NB4 (cell line): Measurements from ENCODE around the gene DLG2.

Experiments used
- CTCF ChIP-seq: IDR thresholded peaks from one replicate; pipeline ENCODE4 v1.5.1; 2012; ENCODE audit warnings: low read depth, low read length
- POLR2A ChIP-seq: IDR thresholded peaks from 2 replicates; pipeline ENCODE4 v1.6.1; 2011; ENCODE audit warnings: mild to moderate bottlenecking; ENCODE audit not compliant: insufficient read length; ENCODE audit errors: extremely low read depth
- TF ChIP-seq, protein P1 (sequence below): IDR thresholded peaks from 2 replicates; pipeline ENCODE4 v1.6.1; 2011; ENCODE audit warnings: low read depth, low read length

DNA sequence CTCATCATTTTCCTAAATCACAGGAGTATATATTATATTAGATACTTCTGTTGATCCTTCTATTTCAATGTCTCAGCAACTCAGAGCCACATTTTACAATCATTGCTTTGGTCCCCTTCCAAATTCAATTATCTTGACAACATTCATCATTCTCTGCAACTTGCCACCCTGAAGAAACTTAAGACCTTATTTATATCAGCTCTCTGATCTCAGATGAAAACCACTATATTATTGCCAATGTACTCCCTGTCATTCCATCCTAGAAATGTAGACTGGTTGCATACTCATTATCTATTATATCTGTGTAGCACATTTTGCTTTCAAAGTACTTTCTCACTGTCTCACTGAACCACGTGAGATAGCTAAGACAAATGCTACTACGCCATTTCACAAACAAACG is 379.3 kb downstream of the DLG2 start:
- no peak for TF ChIP-seq POLR2A
- no peak for TF ChIP-seq CTCF
- TF ChIP-seq, protein P1, sequence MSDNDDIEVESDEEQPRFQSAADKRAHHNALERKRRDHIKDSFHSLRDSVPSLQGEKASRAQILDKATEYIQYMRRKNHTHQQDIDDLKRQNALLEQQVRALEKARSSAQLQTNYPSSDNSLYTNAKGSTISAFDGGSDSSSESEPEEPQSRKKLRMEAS: no peak
